ENCODE data around the gene CST8.
A peak's percentile ranks its signal among the peaks of the same experiment; 100 is the strongest.
"Not testable (repeated sequence)": the region's sequence is repeated elsewhere in the genome, so short reads cannot be mapped to it uniquely, and the experiment has no call there.

The CST8 gene
- total RNA-seq = 0 reads per million in 4 experiments

- DNase-seq = no peak
Observed at GRCh38 chr20:23490817-23491216, at the start of gene CST8. Gene CST8, plus strand, starts transcription at chr20:23491117. Its CDS starts 551 bp downstream, at chr20:23491668.

- DNase-seq = peak; percentile 41
Observed at GRCh38 chr20:23441850-23442313, 49.0 kb upstream of the CST8 start.

GRCh38 chr20:23442436-23442835, 48.5 kb upstream of the CST8 start:
- DNase-seq = no peak

- no peak for DNase-seq
Observed at GRCh38 chr20:23444859-23445258, 46.1 kb upstream of the CST8 start.

GRCh38 chr20:23445596-23446217, 45.2 kb upstream of the CST8 start:
- DNase-seq = no peak

GRCh38 chr20:23446505-23446904, 44.4 kb upstream of the CST8 start:
- DNase-seq = no peak

GRCh38 chr20:23448167-23448566, 42.8 kb upstream of the CST8 start:
- no peak for DNase-seq

- no peak for DNase-seq
Observed at GRCh38 chr20:23449421-23449820, 41.5 kb upstream of the CST8 start.

GRCh38 chr20:23450877-23451276, 40.0 kb upstream of the CST8 start:
- DNase-seq = no peak

- DNase-seq = no peak
Observed at GRCh38 chr20:23451956-23452487, 38.9 kb upstream of the CST8 start.

- no peak for DNase-seq
Observed at GRCh38 chr20:23452776-23453175, 38.1 kb upstream of the CST8 start, which contains the start of gene CST11. Gene CST11, minus strand, starts transcription at chr20:23452876. Its CDS starts 65 bp downstream, at chr20:23452811.

GRCh38 chr20:23453549-23454543, 37.1 kb upstream of the CST8 start:
- DNase-seq = no peak

- no peak for DNase-seq
Observed at GRCh38 chr20:23454816-23455215, 36.1 kb upstream of the CST8 start.

GRCh38 chr20:23455639-23456038, 35.3 kb upstream of the CST8 start:
- DNase-seq = no peak

GRCh38 chr20:23456409-23456808, 34.5 kb upstream of the CST8 start:
- DNase-seq = no peak

GRCh38 chr20:23456873-23457272, 34.0 kb upstream of the CST8 start:
- no peak for DNase-seq

- no peak for DNase-seq
Observed at GRCh38 chr20:23459461-23460150, 31.3 kb upstream of the CST8 start.

GRCh38 chr20:23461180-23461579, 29.7 kb upstream of the CST8 start:
- no peak for DNase-seq

- DNase-seq = not testable (repeated sequence)
Observed at GRCh38 chr20:23466961-23467360, 24.0 kb upstream of the CST8 start.

GRCh38 chr20:23472306-23472705, 18.6 kb upstream of the CST8 start:
- not testable (repeated sequence) for DNase-seq

- not testable (repeated sequence) for DNase-seq
Observed at GRCh38 chr20:23473293-23473692, 17.6 kb upstream of the CST8 start.

- no peak for DNase-seq
Observed at GRCh38 chr20:23475395-23475794, 15.5 kb upstream of the CST8 start.

All from effector CD8-positive, alpha-beta T cell (primary cell).